Body of pancreas (tissue), 4 donors: ENCODE data around the gene WDR11. TPM values are rescaled to one million over a fixed set of nuclear protein-coding genes. Genes with fewer than 3 reads are reported as not detected.
"Not testable (repeated sequence)": the region's sequence is repeated elsewhere in the genome, so short reads cannot be mapped to it uniquely, and the experiment has no call there.

Experiments used
- ATAC-seq: fragments of 150-250 bp; one replicate; pipeline ENCODE4 v1.9.1; 2016
- DNase-seq, 4 donors: peaks; one replicate each; pipeline ENCODE4 v3.0.0-alpha.2; 2019
- H3K27ac ChIP-seq, 4 donors: fragments of 200-600 bp; sonication (generic); 1 replicate in 3 of 4; 2 replicates in 1 of 4; pipeline versions ENCODE4 v1.5.1 to v1.6.1; 2016 to 2019; ENCODE audit warnings: mild to moderate bottlenecking in 1 of 4, mixed read lengths in 1 of 4, moderate library complexity in 1 of 4
- H3K27me3 ChIP-seq, 2 donors: fragments of 200-600 bp; sonication (generic); one replicate each; pipeline ENCODE4 v1.6.0; 2016; ENCODE audit warnings: mild to moderate bottlenecking in 1 of 2
- H3K36me3 ChIP-seq, 2 donors: fragments of 200-600 bp; sonication (generic); replicated peaks in 1 of 2; 2 replicates each; pipeline ENCODE4 v1.5.1; 2016; ENCODE audit warnings: low read depth in 2 of 2; ENCODE audit not compliant: insufficient read depth in 1 of 2
- H3K4me1 ChIP-seq: fragments of 200-600 bp; sonication (generic); one replicate; pipeline ENCODE4 v1.6.0; 2016
- H3K4me3 ChIP-seq, 2 donors: fragments of 200-600 bp; sonication (generic); 1 replicate in 1 of 2; 2 replicates in 1 of 2; pipeline ENCODE4 v1.5.1; 2016 to 2019
- H3K9me3 ChIP-seq, 3 donors: fragments of 200-600 bp; sonication (generic); 1 replicate in 2 of 3; 2 replicates in 1 of 3; pipeline ENCODE4 v1.5.1; 2016
- CTCF ChIP-seq, 7 experiments: fragments of 450-650 bp in 4 of 7; fragments of 200-600 bp in 3 of 7; sonication (generic) in 3 of 7; IDR thresholded peaks; one replicate each; pipeline ENCODE4 v1.5.1; 2016 to 2019; ENCODE audit warnings: antibody characterized with exemption in 7 of 7
- POLR2A ChIP-seq, 3 donors: fragments of 450-650 bp; IDR thresholded peaks; one replicate each; pipeline ENCODE4 v1.6.1; 2016; ENCODE audit warnings: antibody characterized with exemption in 3 of 3, mild to moderate bottlenecking in 2 of 3
- WGBS, 2 donors: methylation state at CpG; one replicate each; pipeline ENCODE4 v1.1.5; 2017; 5-methylcytosine and 5-hydroxymethylcytosine counted together
- intact Hi-C: fragments of 100-400 bp; cut with DNase I; formaldehyde crosslinking; loops from one replicate; pipeline ENCODE4 v1.15.1; 2023
- total RNA-seq, 2 donors: library from RNA; depleted of rRNA; stranded (reverse); fragments of >200 nt; gene quantifications; one replicate each; pipeline ENCODE4 v1.1.0, GENCODE V29; 2016

The WDR11 gene
- total RNA-seq, 2 donors from 2014 or later, result 24.7 to 43.3 TPM

GRCh38 chr10:120905268-120905667 lies 54.1 kb downstream of the WDR11 start:
- Histone ChIP-seq H3K27me3 (no peaks in the 10 kb centered on the region), H3K36me3 (peaks cover 14 to 49% of the 10 kb centered on the region in 2 donors), H3K4me1 (peaks cover 9% of the 10 kb centered on the region), H3K9me3 (no peaks in the 10 kb centered on the region), H3K27ac (no peak overlapping the region), H3K4me3 (no peak overlapping the region)
- intact Hi-C loops, result no loop called here
- ATAC-seq, result no peak
- no peak for TF ChIP-seq POLR2A (IDR thresholded peaks at IDR 0.05)
- TF ChIP-seq CTCF (IDR thresholded peaks at IDR 0.05), result no peak
- DNase-seq, result no peak
- 83 to 89% methylated on average over 9 of the region's 9 CpGs for whole genome bisulfite sequencing, 2 donors

DNA sequence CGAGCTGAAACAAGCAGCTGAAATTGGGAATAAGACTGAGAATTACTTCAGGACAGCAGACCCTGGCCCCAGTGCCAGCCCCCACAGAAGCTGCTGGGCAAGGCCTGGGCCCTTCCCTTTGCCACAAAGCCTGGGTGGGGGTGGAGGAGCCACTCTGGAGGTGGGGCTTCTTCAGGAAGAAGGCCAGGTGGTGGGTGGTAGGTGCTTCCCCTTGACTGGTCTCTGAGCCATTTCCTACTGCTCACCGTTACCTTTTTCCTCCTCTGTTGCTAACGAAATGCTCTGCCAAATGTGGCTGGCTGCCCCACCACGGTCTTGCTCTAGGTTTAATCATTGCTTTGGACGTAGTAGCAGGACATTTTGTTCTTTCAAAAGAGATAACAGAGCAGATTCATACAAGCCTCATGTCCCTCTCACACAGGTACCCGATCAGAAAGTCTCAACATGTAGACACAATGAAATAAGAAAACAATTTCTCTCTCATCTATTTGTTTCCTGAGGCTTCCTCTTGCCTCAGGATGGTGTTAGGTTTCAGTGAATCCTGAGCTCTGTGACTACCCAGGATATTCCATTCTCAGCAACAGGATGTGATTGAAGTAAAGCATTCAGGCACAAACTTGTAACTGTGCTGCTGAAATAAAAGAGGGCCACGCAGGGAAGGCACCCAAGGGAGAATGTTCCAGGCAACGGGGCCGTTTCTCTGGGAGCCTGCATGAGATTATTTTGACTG lies 66.5 kb downstream of the WDR11 start:
- DNase-seq, result peak in 1 of 4 donors; percentile 19
- Histone ChIP-seq H3K27ac (peak overlapping the region in 2 of 4 donors; percentile 3 to 64), H3K4me1 (no peaks in the 10 kb centered on the region), H3K4me3 (no peak overlapping the region), H3K27me3 (no peaks in the 10 kb centered on the region), H3K36me3 (no peaks in the 10 kb centered on the region), H3K9me3 (no peaks in the 10 kb centered on the region)
- TF ChIP-seq CTCF (IDR thresholded peaks at IDR 0.05) (no peak), POLR2A (IDR thresholded peaks at IDR 0.05) (no peak)
- no peak for ATAC-seq
- 51 to 67% methylated on average over 9 of the region's 9 CpGs for WGBS, 2 donors
- intact Hi-C loops, result no loop called here

DNA sequence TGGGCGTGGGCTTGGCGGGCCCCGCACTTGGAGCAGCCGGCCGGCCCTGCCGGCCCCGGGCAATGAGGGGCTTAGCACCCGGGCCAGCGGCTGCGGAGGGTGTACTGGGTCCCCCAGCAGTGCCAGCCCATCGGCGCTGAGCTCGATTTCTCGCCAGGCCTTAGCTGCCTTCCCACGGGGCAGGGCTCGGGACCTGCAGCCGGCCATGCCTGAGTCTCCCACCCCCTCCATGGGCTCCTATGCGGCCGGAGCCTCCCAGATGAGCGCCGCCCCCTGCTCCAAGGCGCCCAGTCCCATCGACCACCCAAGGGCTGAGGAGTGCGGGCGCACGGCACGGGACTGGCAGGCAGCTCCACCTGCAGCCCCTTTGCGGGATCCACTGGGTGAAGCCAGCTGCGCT lies 72.7 kb downstream of the WDR11 start:
- intact Hi-C loops, DNase-seq, H3K27ac ChIP-seq: not testable (repeated sequence)

DNA sequence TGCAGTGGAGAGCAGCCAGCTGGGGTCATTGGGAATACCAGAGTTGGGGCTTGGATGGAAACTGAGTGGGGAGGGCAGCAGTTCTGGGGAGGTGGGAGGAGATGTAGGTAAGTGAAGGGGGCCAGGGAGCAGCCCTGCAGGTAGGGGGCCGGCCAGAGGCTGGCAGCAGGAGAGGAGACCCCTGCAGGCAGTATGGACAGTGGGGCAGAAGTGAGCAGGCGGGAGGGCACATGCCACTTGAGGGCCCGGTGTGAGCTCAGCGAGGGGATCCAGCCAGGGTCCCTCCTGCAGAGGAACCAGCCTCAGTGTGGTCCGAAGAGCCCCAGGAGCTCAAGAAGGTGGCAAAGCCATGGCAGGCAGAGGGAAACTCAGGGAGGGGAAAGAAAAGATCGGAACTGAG lies 75.4 kb downstream of the WDR11 start:
- no peak overlapping the region for H3K4me3 ChIP-seq
- no peak for DNase-seq
- no peaks in the 10 kb centered on the region for H3K27me3 ChIP-seq
- no peak for ATAC-seq
- H3K27ac ChIP-seq, result no peak overlapping the region
- no peak for TF ChIP-seq CTCF (IDR thresholded peaks at IDR 0.05)
- TF ChIP-seq POLR2A (IDR thresholded peaks at IDR 0.05), result no peak
- intact Hi-C loops, result no loop called here
- H3K9me3 ChIP-seq, result no peaks in the 10 kb centered on the region
- no peaks in the 10 kb centered on the region for H3K4me1 ChIP-seq
- H3K36me3 ChIP-seq, result no peaks in the 10 kb centered on the region
- WGBS, 2 donors, result 73 to 77% methylated on average over 6 of the region's 6 CpGs

More for the DNA sequence above, 72.7 kb downstream of the WDR11 start:
- H3K4me1 ChIP-seq, ATAC-seq, H3K27me3 ChIP-seq, H3K9me3 ChIP-seq, H3K36me3 ChIP-seq, H3K4me3 ChIP-seq: not testable (repeated sequence)
- WGBS, 2 donors, result 80 to 89% methylated on average over 1 to 15 of the region's 29 CpGs

- no peaks in the 10 kb centered on the region for H3K27me3 ChIP-seq
- no peaks in the 10 kb centered on the region for H3K4me1 ChIP-seq
- DNase-seq (no peak), ATAC-seq (no peak)
- intact Hi-C loops, result no loop called here
- no peak overlapping the region for H3K27ac ChIP-seq
- H3K36me3 ChIP-seq, result no peaks in the 10 kb centered on the region
- TF ChIP-seq CTCF (IDR thresholded peaks at IDR 0.05), result no peak
- no peak overlapping the region for H3K4me3 ChIP-seq
- WGBS, 2 donors, result 58 to 70% methylated on average over 4 of the region's 4 CpGs
- no peaks in the 10 kb centered on the region for H3K9me3 ChIP-seq
Measured at GRCh38 chr10:120927352-120927751, 76.2 kb downstream of the WDR11 start.
